Activated gamma-delta T cell treated with anti-CD3 and anti-CD28 coated beads, Interleukin-2, amount 50 U/mL, for 16 hours (primary cell): Measurements from ENCODE around the gene PLA2G2C.
"Not testable (repeated sequence)": the region's sequence is repeated elsewhere in the genome, so short reads cannot be mapped to it uniquely, and the experiment has no call there.

Experiments used
- DNase-seq: peaks from one replicate; pipeline ENCODE4 v3.0.0-alpha.2; 2020; ENCODE audit warnings: low read depth

Gene PLA2G2C

GRCh38 chr1:20185834-20186782, at the start of gene PLA2G2C, which contains the start of gene UBXN10:
TSS of gene PLA2G2C (minus strand) at chr1:20186518. CDS start at chr1:20177363, 9,155 bp downstream.
TSS of gene UBXN10 (plus strand) at chr1:20186096. CDS start at chr1:20190562, 4,466 bp downstream.
- peak; percentile 29 for DNase-seq

- no peak for DNase-seq
Measured at GRCh38 chr1:20234788-20235535, 48.6 kb upstream of the PLA2G2C start.

GRCh38 chr1:20233866-20234265, 47.5 kb upstream of the PLA2G2C start:
- no peak for DNase-seq

- DNase-seq = no peak
Measured at GRCh38 chr1:20233394-20233793, 47.1 kb upstream of the PLA2G2C start.

- DNase-seq = not testable (repeated sequence)
Measured at GRCh38 chr1:20232564-20232963, 46.2 kb upstream of the PLA2G2C start.

GRCh38 chr1:20229171-20229570, 42.9 kb upstream of the PLA2G2C start:
- DNase-seq = no peak

GRCh38 chr1:20228314-20228825, 42.1 kb upstream of the PLA2G2C start:
- DNase-seq = no peak

GRCh38 chr1:20227704-20228103, 41.4 kb upstream of the PLA2G2C start:
- no peak for DNase-seq

- DNase-seq = no peak
Measured at GRCh38 chr1:20224546-20224945, 38.2 kb upstream of the PLA2G2C start.

- no peak for DNase-seq
Measured at GRCh38 chr1:20223551-20224419, 37.5 kb upstream of the PLA2G2C start.

- no peak for DNase-seq
Measured at GRCh38 chr1:20223106-20223505, 36.8 kb upstream of the PLA2G2C start.

- DNase-seq = no peak
Measured at GRCh38 chr1:20220036-20220435, 33.7 kb upstream of the PLA2G2C start.

GRCh38 chr1:20219053-20219452, 32.7 kb upstream of the PLA2G2C start:
- not testable (repeated sequence) for DNase-seq

- DNase-seq = no peak
Measured at GRCh38 chr1:20216574-20216973, 30.3 kb upstream of the PLA2G2C start.

- DNase-seq = no peak
Measured at GRCh38 chr1:20215716-20216115, 29.4 kb upstream of the PLA2G2C start.

- DNase-seq = peak; percentile 37
Measured at GRCh38 chr1:20212685-20213331, 26.5 kb upstream of the PLA2G2C start.

GRCh38 chr1:20212085-20212684, 25.9 kb upstream of the PLA2G2C start:
- no peak for DNase-seq

GRCh38 chr1:20211511-20211931, 25.2 kb upstream of the PLA2G2C start:
- DNase-seq = no peak

- DNase-seq = no peak
Measured at GRCh38 chr1:20210736-20211460, 24.6 kb upstream of the PLA2G2C start.

- DNase-seq = no peak
Measured at GRCh38 chr1:20209471-20209870, 23.2 kb upstream of the PLA2G2C start.
